WTC11 (cell line): ENCODE results near the gene SH3BGRL3. TPM values are rescaled to one million over a fixed set of nuclear protein-coding genes. Genes with fewer than 3 reads are reported as not detected.
"Not testable (repeated sequence)": the region's sequence is repeated elsewhere in the genome, so short reads cannot be mapped to it uniquely, and the experiment has no call there.

Experiments used
- ATAC-seq: fragments of 200-7000 bp; cut with Tn5 transposase; 2 replicates; pipeline ENCODE4 v1.10.0; 2021; ENCODE audit warnings: mild to moderate bottlenecking, moderate library complexity
- CTCF ChIA-PET: fragments of 300-600 bp; sonication (Branson Sonifier 250); formaldehyde crosslinking; loops from one replicate; lab custom pipeline; 2021; ENCODE audit warnings: antibody characterized with exemption; lab: Charles Lee
- POLR2A ChIA-PET: fragments of 350-600 bp; sonication (Branson Sonifier 250); formaldehyde crosslinking; loops from one replicate; lab custom pipeline; 2021; ENCODE audit warnings: antibody characterized with exemption; lab: Charles Lee
- DNase-seq: peaks from one replicate; pipeline ENCODE4 v3.0.0; 2021; ENCODE audit warnings: low spot score
- H3K27ac Mint-ChIP-seq: 2 replicates; pipeline ENCODE4 v1.8.0; 2021; ENCODE audit warnings: mixed read lengths
- H3K27me3 Mint-ChIP-seq: 2 replicates; pipeline ENCODE4 v1.8.0; 2021; ENCODE audit warnings: low read depth, mild to moderate bottlenecking, moderate library complexity, mixed read lengths
- H3K36me3 Mint-ChIP-seq: 2 replicates; pipeline ENCODE4 v1.8.0; 2021; ENCODE audit warnings: mixed read lengths
- H3K4me1 Mint-ChIP-seq: 2 replicates; pipeline ENCODE4 v1.8.0; 2022; ENCODE audit warnings: mixed read lengths
- H3K4me3 Mint-ChIP-seq: 2 replicates; pipeline ENCODE4 v1.8.0; 2021; ENCODE audit warnings: mild to moderate bottlenecking, moderate library complexity, mixed read lengths
- H3K9me3 Mint-ChIP-seq: 2 replicates; pipeline ENCODE4 v1.8.0; 2021; ENCODE audit warnings: mixed read lengths
- CDX4 ChIP-seq: fragments of 250-450 bp; sonication (Bioruptor Pico); IDR thresholded peaks from 2 replicates; pipeline ENCODE4 v1.9.0; 2021; ENCODE audit warnings: moderate library complexity, mild to moderate bottlenecking, inconsistent platforms, borderline replicate concordance
- CTCF ChIP-seq: fragments of 200-600 bp; IDR thresholded peaks from 2 replicates; pipeline ENCODE4 v1.8.0; 2022; ENCODE audit warnings: antibody characterized with exemption
- ELF4 ChIP-seq: sonication (generic); formaldehyde crosslinking; IDR thresholded peaks from 2 replicates; pipeline ENCODE4 v1.8.1; 2022; ENCODE audit warnings: low read depth, mild to moderate bottlenecking, moderate library complexity, missing genetic modification reagents
- ERG ChIP-seq: fragments of 250-450 bp; sonication (Bioruptor Pico); IDR thresholded peaks from 2 replicates; pipeline ENCODE4 v1.8.0; 2021; ENCODE audit warnings: mild to moderate bottlenecking
- NFATC4 ChIP-seq: fragments of 250-450 bp; sonication (Bioruptor Pico); IDR thresholded peaks from 2 replicates; pipeline ENCODE4 v1.9.0; 2021; ENCODE audit warnings: mild to moderate bottlenecking
- RELA ChIP-seq: sonication (generic); formaldehyde crosslinking; IDR thresholded peaks from 2 replicates; pipeline ENCODE4 v1.8.1; 2022; ENCODE audit warnings: missing genetic modification reagents, mild to moderate bottlenecking, borderline replicate concordance
- SMAD3 ChIP-seq: sonication (generic); formaldehyde crosslinking; IDR thresholded peaks from 2 replicates; pipeline ENCODE4 v1.8.0; 2022; ENCODE audit warnings: missing genetic modification reagents, mild to moderate bottlenecking, borderline replicate concordance
- TCF7 ChIP-seq: sonication (generic); formaldehyde crosslinking; IDR thresholded peaks from 2 replicates; pipeline ENCODE4 v1.8.0; 2022; ENCODE audit warnings: mild to moderate bottlenecking, low read depth, missing genetic modification reagents, moderate library complexity
- ZBTB21 ChIP-seq: sonication (generic); formaldehyde crosslinking; IDR thresholded peaks from 2 replicates; pipeline ENCODE4 v1.8.1; 2023; ENCODE audit warnings: mild to moderate bottlenecking, missing genetic modification reagents, borderline replicate concordance
- ZNF263 ChIP-seq: sonication (generic); formaldehyde crosslinking; IDR thresholded peaks from 2 replicates; pipeline ENCODE4 v1.8.1; 2022; ENCODE audit warnings: low read depth, mild to moderate bottlenecking, moderate library complexity, missing genetic modification reagents
- ZNF512 ChIP-seq: sonication (generic); formaldehyde crosslinking; IDR thresholded peaks from 2 replicates; pipeline ENCODE4 v1.8.1; 2022; ENCODE audit warnings: missing genetic modification reagents, borderline replicate concordance
- ZNF671 ChIP-seq: fragments of 250-450 bp; sonication (Bioruptor Pico); IDR thresholded peaks from 2 replicates; pipeline ENCODE4 v1.8.0; 2021; ENCODE audit warnings: mild to moderate bottlenecking
- total RNA-seq: library from RNA; stranded (reverse); gene quantifications from 3 replicates; pipeline ENCODE4 v1.2.3, GENCODE V29; 2021
- TF ChIP-seq, protein P1 (sequence below): sonication (generic); formaldehyde crosslinking; IDR thresholded peaks from 2 replicates; pipeline ENCODE4 v1.8.1; 2023; ENCODE audit warnings: mild to moderate bottlenecking, missing genetic modification reagents
- TF ChIP-seq, protein P2 (sequence below): sonication (generic); formaldehyde crosslinking; IDR thresholded peaks from 2 replicates; pipeline ENCODE4 v1.8.1; 2023; ENCODE audit warnings: mild to moderate bottlenecking, missing genetic modification reagents, moderate library complexity
- TF ChIP-seq, protein P3 (sequence below): sonication (generic); formaldehyde crosslinking; IDR thresholded peaks from 2 replicates; pipeline ENCODE4 v1.8.1; 2022; ENCODE audit warnings: low read depth, mild to moderate bottlenecking, moderate library complexity, missing genetic modification reagents, borderline replicate concordance

The SH3BGRL3 gene
- total RNA-seq, 1 experiment from 2014 or later, result 70.8 TPM

DNA sequence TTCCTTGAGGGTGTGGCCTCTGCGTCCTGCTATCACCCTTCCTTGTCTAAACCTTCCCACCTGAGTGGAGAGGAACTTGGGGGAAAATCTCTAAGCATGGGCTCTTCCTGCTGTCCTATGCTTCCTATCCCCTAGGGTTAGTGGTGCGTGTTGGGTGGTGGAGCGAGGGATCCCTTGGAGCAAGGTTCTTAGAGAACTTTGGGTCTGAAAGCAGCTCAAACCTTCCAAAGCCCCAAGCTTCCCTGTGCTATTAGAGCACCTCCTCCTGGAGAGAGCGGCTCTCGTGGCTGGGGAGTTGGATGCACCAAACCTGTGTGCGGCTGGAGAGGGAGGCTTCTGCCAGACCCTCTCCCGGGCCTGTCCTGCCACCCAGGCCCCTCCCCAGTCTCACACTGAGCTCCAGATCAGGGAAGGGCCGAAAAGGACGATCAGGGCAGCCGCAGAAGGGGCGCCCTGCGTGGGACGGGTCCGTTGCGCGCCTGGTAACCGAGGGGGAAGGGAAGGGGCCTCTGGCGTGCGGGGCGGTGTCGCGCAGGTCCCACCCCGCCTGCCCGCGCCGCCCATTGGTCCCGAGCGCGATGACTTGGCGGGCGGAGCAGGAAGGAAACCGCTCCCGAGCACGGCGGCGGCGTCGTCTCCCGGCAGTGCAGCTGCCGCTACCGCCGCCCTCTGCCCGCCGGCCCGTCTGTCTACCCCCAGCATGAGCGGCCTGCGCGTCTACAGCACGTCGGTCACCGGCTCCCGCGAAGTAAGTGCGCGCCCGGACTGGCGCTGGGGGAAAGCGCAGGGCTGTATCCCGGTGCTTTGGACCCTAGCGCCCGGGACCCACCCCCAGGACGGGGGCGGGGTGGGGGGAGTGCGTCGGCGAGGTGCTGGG, at the start of gene SH3BGRL3 (continued):
- TF ChIP-seq ZNF512 (CRISPR knock-in tag), result no peak
- TF ChIP-seq TCF7 (CRISPR knock-in tag), result no peak
- peak; percentile 59; the same call in 1 of the 2 replicates for TF ChIP-seq ZNF671 (CRISPR knock-in tag)
- no peak for TF ChIP-seq ERG (CRISPR knock-in tag)
- no peak for TF ChIP-seq CDX4 (CRISPR knock-in tag)
- no peak for TF ChIP-seq SMAD3 (CRISPR knock-in tag)
- TF ChIP-seq, protein P1, sequence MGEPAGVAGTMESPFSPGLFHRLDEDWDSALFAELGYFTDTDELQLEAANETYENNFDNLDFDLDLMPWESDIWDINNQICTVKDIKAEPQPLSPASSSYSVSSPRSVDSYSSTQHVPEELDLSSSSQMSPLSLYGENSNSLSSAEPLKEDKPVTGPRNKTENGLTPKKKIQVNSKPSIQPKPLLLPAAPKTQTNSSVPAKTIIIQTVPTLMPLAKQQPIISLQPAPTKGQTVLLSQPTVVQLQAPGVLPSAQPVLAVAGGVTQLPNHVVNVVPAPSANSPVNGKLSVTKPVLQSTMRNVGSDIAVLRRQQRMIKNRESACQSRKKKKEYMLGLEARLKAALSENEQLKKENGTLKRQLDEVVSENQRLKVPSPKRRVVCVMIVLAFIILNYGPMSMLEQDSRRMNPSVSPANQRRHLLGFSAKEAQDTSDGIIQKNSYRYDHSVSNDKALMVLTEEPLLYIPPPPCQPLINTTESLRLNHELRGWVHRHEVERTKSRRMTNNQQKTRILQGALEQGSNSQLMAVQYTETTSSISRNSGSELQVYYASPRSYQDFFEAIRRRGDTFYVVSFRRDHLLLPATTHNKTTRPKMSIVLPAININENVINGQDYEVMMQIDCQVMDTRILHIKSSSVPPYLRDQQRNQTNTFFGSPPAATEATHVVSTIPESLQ (CRISPR knock-in tag), result no peak
- TF ChIP-seq, protein P2, sequence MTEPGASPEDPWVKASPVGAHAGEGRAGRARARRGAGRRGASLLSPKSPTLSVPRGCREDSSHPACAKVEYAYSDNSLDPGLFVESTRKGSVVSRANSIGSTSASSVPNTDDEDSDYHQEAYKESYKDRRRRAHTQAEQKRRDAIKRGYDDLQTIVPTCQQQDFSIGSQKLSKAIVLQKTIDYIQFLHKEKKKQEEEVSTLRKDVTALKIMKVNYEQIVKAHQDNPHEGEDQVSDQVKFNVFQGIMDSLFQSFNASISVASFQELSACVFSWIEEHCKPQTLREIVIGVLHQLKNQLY (CRISPR knock-in tag), result no peak; the same call in 1 of the 2 replicates
- peak; percentile 56; the same call in 1 of the 2 replicates for TF ChIP-seq RELA (CRISPR knock-in tag)
- TF ChIP-seq, protein P3, sequence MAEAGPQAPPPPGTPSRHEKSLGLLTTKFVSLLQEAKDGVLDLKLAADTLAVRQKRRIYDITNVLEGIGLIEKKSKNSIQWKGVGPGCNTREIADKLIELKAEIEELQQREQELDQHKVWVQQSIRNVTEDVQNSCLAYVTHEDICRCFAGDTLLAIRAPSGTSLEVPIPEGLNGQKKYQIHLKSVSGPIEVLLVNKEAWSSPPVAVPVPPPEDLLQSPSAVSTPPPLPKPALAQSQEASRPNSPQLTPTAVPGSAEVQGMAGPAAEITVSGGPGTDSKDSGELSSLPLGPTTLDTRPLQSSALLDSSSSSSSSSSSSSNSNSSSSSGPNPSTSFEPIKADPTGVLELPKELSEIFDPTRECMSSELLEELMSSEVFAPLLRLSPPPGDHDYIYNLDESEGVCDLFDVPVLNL, result no peak
- no peak; the same call in 1 of the 2 replicates for TF ChIP-seq ZNF263 (CRISPR knock-in tag)
- peak; percentile 82 for TF ChIP-seq NFATC4 (CRISPR knock-in tag)
- no peak for TF ChIP-seq ZBTB21 (CRISPR knock-in tag)
- TF ChIP-seq CTCF, result no peak
- TF ChIP-seq ELF4 (CRISPR knock-in tag), result no peak

DNA sequence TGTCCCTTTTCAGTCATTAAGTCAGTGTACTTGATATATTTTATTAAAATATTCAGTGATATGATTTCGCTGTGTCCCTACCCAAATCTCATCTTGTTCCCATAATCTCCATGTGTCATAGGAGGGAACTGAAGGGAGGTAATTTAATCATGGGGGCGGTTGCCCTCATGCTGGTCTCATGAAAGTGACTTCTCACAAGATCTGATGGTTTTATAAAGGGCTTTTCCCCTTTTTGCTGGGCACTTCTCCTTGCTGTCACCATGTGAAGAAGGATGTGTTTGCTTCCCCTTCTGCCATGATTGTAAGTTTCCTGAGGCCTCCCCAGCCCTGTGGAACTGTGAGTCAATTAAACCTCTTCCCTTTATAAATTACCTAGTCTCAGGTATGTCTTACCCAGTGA, 49.2 kb upstream of the SH3BGRL3 start:
- H3K36me3 Mint-ChIP-seq, DNase-seq, H3K9me3 Mint-ChIP-seq, ATAC-seq, POLR2A ChIA-PET, H3K27ac Mint-ChIP-seq, H3K4me3 Mint-ChIP-seq: not testable (repeated sequence)
- CTCF ChIA-PET, result interaction anchor here (3.0 to 6.1 kb wide), 2 partner anchors 40 to 61 kb away, joined by 9 to 165 read pairs; partner anchors contain the start of genes CATSPER4 and ZNF593
- Mint-ChIP-seq H3K4me1 (peaks cover 14% of the 10 kb centered on the region), H3K27me3 (peaks cover 30% of the 10 kb centered on the region)
